Measurements from ENCODE around the gene TSPAN16.
"Not testable (repeated sequence)": the region's sequence is repeated elsewhere in the genome, so short reads cannot be mapped to it uniquely, and the experiment has no call there.

The TSPAN16 gene

DNA sequence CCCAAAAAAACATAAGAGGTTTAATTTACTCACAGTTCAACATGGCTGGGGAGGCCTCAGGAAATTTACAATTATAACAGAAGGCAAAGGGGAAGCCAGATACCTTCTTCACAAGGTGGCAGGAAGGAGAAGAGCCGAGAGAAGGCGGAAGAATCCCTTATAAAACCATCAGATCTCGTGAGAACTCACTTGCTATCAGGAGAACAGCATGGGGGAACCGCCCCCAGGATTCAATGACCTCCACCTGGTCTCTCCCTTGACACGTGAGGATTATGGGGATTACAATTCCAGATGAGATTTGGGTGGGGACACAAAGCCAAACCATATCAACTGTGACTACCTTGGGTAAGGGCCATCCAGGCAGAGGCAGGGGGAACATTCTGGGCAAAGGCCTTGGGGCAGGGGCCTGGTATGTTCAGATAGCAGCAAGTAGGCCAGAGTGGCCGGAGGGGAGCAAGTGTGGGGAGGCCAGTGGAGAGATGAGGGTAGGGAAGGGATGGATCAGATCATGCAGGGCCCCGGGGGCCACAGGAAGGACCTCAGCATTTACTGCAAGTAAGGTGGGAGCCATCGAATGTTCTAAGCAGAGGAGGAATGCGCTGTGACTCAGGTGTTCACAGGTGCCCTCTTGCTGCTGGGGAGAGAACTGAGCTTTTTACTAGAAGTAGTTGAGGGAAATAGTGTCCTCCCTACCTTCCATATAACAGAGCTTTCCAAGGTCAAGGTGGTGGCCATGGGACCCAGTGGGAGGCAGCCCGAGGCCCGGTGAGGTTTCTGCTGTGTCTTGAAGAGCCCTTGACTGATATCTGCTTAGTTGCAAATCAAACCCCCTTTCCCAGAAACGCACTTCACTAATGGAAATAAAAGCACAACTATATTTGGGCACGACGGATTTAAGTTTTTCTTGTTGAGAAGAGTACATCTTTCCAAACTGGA is 25.5 kb downstream of the TSPAN16 start:
- DNase-seq, result no peak

DNA sequence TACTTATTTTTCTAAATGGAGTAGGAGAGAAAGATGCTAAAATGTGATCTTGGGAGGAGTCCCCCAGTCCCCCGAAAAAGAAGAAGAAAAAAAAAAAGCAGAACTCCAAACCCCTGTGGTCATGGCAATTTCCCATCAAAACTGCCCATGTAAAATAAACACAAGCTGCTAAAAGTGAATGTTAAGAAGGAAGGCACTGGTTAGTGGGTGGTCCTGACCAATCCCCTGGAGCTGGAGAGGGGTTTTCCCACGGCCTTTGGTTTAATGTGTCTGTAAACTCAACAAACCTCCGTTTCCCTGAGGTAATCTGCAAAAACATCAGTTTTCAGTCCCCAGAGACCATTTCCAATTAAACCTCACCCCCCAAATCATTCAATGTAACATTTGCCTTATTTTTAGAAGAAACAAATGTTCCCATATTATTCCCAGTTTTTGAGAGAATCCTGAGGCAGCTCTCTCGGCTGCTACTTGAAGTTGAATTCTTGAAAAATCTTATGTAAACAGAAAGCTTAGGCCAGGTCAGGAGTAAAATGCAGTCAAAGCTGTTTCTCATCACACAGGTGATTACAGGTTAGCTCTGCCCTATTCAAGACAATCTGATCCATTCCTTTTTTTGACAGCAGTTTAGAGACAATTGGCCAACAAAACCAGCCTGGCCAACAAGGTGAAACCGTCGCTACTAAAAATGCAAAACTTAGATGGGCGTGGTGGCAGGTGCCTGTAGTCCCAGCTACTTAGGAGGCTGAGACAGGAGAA is 26.5 kb downstream of the TSPAN16 start:
- DNase-seq, result no peak

DNA sequence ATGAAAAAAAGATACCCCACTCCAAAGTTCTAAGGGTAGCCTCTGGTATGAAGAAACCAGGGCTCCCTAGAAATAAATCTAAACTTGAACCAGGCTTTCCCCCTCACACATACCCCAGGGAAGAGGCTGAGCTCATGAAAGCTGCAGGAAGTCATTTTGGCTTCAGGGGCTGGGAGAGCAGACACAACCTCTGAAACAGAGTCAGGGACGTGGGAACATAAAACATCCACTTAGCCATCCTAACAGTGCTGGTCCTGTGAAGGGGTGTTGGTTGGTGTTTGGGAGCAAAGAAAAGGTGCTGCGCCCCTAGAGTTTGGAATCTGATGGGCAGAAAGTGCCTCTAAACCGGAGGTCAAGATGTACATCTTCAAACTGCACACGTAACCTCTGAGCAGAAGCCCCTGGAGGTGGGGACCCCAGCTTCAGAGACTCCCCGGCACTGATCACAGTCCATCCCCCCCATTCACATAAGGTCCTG is 27.7 kb downstream of the TSPAN16 start:
- DNase-seq, result no peak

DNA sequence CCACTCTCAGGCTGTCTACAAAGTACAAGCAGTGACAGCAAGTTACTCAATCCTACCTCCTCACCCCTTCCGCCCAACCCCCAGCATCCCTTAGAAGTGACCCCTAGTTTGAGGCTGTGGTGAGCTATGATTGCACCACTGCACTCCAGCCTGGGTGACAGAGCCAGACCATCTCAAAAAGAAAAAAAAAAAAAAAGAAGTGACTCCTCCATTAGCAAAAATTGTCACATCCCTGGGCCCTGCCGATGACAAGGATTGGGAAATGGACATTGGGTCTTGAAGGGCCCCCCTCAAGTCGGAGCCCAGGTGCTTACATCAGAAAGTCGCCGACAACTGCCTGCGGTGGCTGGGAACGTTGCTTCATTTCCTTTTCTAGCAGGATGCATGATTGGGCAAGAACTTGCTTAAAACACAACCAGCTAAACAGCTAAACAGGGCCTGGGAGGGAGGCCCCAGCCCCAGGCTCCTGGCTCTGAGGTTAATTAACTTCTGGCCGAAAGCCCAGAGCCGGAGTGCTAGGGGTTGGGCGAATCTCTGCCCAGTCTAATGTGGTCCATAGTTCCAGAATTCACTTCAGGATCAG is 28.2 kb downstream of the TSPAN16 start:
- DNase-seq, result peak; percentile 53 to 81

DNA sequence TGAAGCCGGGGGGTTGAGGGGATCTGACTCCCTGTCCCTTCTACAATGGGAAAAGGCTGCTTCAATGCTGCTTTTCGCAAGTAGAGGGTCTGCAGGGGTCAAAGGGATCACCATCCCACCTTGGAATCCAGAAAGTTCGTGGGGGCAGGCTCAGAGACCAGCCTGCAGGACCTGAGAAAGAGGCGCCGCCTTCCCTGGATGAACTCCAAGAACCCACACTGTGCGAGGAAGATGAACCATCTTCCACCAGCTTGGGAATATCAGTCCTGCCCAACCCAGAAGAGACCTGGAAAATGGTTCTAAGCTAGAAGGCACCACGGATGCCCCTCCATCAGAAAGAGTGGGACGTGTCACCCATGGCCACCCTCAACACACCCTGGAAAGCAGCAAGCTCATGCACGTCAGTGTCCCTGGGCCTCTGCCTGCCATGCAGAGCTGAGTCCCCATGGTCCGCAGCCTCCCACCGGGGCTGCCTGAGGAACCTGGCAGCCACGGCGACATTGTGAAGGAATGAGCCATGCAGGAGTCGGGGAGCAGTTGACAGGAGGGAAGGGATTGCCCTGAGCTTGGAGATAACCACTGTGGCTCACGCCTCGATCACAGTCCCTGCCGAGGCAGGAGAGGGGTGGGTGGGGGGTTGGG is 28.9 kb downstream of the TSPAN16 start:
- DNase-seq, result no peak

DNA sequence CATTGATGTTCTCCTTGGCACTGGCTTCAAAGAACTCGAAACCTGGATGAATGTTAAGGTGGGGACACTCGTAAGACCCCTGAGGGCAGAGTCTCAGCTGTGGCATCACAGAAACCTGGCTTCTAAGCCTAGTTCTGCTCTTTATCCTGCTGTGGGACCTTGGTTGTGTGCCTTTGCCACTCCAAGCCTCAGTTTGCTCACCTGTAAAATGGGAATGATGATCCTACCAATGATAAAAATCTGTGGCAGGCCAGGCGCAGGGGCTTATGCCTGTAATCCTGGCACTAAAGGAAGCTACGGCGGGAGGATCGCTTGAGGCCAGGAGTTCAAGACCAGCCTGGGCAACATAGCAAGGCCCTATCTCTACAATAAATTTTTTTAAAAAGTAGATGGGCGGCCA is 29.6 kb downstream of the TSPAN16 start:
- DNase-seq, result no peak

DNA sequence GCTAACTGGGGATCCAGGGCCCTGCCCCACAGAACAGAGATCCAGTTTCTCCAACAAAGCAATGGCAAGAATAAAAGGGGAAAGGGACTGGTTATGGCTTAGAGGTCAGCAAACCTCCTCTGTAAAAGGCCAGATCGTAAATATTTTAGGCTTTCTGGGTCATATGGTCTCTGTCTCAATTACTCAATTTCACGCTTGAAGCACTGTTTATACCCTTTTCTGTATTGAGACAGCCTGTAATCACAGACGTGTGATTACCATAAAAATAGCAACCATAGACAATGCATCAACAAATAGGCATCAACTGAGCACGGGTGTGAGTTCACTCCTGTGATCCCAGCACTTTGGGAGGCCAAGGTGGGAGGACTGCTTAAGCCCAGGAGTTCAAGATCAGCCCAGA is 34.2 kb downstream of the TSPAN16 start:
- DNase-seq, result no peak

DNA sequence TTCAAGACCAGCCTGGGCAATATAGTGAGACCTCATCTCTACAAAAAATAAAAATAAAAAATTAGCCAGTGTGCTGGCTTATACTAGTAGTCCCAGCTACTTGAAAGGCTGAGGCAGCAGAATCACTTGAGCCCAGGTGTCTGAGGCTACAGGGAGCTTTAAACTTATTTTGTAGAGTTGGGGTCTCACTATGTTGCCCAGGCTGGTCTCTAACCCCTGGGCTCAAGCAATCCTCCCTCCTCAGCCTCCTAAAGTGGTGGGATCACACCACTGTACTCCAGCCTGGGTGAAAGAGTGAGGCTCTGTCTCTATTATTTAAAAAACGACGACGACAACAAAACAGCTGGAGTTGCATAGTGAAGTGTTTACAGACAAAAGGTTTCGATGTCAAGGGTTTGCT is 35.5 kb downstream of the TSPAN16 start:
- no peak for DNase-seq

DNA sequence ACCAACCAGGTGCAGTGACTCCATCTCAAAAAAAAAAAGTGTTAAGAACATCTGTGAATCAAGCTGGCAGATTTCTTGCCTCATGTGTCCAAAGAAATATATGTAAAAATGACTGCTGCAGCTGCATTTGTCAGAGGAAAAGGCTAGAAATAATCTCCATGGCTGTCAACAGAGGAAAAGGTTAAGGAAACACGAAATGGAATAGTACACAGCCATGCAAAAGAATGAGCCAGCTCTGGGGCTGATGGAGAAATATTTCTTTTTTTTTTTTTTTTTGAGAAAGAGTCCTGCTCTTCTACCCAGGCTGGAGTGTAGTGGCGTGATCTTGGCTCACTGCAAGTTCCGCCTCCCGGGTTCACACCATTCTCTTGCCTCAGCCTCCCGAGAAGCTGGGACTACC is 36.9 kb downstream of the TSPAN16 start:
- no peak for DNase-seq

DNA sequence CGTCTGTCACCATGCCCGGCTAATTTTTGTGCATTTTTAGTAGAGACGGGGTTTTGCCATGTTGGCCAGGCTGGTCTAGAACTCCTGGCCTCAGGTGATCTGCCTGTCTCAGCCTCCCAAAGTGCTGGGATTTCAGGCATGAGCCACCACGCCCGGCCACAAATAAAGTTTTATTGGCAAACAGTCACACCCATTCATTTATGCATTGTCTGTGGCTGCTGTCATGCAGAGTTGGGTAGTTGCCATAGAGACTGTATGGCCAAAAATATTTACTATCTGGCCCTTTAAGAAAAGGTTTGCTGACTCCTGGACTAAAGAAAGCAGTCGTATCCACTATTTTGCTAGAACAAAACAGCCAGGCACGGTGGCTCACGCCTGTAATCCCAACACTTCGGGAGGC is 37.9 kb downstream of the TSPAN16 start:
- peak in 1 of 2 experiments; percentile 35 for DNase-seq

DNA sequence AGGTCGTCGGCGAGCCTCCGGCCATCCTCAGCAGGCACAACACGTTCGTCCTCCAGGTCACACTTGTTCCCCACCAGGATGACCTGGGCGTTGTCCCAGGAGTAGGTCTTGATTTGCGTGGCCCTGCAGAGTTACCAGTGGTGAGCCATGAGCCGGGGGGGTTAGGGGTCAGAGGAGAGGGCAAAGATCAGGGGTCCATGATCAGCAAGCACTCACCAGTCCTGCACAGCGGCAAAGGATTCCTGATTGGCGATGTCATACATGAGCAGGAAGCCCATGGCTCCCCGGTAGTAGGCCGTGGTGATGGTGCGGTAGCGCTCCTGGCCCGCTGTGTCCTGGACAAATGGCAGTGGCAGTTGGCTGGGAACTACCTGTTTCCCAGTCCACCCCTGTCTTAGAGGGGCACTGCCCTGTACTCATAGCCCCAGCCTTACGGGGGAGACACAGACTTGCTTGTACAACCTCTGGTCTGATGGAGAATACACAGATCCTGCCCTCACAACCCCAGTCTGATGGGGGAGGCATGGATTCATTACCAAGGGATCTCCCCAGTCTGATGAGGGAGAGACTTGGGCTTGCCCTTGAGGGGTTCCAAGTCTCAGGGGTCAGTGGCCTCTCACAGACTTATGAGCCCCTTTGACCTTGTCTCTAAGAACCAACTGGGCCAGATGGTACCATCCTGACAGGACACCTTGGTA is 39.6 kb downstream of the TSPAN16 start:
- no peak for DNase-seq

DNA sequence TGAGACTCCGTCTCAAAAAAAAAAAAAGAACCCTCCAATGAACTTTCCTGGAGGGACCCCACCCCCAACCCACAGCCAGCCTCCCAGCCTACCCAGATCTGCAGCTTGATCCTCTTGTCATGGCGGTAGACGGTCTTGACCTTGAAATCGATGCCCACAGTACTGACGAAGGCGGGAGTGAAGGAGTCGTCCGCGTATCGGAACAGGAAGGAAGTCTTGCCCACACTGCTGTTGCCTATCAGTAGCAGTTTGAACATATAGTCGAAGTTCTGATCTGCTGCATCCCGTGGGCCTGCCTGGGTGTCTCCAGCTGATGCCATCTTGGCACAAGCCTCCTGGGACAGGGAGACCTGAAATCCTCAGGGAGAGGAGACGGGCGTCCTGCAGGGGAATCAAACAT is 41.1 kb downstream of the TSPAN16 start:
- no peak for DNase-seq

DNA sequence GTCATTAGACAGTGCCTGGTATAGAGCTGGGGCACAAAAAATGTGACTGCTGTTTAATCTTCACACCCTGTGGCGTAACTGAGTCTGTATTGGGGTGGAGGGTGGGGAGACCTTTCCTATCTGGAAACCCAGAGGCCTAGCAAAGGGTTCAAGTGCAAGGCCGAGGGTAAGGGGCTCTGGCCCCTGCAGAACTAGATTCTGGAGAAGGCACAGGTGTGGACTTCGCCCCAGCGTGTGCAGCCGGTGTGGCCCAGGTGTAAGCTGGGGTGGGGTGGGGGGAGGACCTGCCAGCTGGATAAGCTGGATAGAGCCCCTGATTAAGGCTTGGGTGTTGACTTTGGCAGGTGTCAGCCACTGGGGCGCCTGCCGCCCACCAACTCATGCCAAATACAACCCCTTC is 42.2 kb downstream of the TSPAN16 start:
- no peak for DNase-seq

DNA sequence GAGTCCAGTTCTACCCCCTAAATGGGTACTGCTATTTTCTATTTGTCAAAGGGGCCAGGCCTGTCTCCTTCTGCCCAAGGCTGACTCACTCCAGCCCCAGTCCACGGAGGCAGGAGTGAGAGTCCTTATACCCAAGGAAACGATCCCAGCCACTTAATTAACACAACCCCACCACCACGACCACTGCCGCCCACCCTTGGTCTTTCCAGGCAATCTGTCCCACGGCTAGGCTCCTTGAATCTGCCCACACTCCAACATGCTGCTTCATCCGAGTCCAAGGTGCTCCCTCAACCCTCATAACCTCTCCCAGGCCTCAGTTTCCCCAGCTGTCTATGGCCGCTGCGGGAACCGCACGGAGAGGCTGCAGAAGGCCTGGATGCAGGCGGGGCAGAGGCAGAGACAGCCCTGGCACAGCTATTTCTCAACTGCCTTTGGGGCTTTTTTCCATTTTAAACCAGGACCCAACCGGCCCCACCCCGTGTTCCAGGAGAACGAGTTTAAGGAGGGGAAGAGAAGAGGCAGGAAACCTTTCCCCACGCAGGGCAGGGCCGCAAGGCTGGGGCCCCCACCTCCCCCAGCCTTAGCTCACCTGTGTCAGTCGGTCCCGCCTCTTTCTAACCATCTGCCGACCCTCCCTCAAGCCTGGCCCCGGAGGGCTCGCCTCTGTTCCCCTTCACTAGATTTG is 42.8 kb downstream of the TSPAN16 start:
- DNase-seq, result no peak

DNA sequence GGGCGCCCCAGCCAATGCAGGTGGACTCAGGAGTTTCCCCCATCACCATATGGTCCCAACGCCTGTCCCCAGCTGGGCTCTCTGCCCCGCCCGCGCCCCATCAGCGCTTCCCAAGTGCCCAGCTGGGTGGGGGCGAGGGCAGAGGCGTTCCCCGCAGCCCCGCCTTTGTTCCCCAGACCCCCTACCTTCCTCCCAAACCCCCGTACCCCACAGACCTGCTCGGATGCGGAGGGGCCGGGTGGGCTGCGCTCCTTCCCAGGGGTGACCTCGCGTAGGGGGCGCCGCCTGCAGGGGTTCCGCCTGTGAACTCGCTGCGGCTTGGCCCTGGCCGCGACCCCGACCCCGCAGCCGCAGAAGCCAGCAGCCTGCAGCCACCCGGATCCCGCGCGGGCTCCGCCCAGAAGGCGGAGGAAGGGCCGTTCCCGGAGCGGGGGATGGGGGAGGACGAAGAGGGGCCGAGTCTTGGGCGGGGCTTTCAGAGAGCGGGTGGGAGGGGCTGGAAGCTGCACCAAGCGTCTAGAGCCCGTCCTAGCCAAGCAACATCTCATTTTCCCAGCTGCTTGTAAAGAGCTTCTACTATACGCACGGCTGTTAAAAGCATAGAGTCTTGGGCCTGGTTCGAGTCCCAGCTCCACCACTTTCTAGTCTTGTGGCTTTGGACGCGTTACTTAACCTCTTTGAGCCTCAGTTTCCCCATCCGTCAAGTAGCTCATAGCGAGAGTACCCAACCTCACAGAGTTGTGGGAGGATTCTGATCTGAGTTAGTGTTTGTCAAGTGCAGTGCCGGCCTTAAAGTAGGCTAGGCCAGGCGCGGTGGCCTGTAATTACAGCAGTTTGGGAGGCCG is 43.5 kb downstream of the TSPAN16 start, which contains the start of gene RAB3D:
TSS of gene RAB3D (minus strand) at position 404 of the 845 bp plus-strand sequence. CDS start 2,258 bp downstream, outside the sequence.
- DNase-seq, result peak; percentile 55 to 88

DNA sequence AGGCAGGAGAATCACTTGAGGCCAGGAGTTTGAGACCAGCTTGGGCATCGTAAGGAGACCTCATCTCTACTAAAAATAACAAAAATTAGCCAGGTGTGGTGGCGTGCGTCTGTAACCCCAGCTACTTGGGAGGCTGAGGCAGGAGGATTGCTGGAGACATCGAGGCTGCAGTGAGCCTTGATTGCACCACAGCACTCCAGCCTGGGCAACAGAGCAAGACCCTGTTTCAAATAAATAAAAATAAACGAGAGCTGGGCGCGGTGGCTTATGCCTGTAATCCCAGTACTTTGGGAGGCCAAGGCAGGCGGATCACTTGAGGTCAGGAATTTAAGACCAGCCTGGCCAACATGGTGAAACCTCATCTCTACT is 44.1 kb downstream of the TSPAN16 start:
- not testable (repeated sequence) for DNase-seq

DNA sequence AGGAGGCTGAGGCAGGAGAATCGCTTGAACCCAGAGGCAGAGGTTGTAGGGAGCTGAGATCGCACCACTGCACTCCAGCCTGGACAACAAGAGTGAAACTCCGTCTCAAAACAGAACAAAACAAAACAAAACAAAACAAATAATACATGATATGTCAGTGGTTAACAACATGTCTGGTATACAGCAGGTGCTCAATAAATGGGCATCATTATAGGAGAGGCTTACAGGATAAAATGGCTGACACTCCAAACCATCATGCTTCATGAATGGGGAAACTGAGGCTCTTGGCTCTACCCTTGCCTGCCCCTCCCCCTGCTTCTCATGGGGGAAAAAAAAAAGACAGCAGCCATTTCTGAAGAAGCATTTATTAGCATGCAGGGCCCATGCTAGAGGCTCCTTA is 46.5 kb downstream of the TSPAN16 start:
- DNase-seq, result no peak

DNA sequence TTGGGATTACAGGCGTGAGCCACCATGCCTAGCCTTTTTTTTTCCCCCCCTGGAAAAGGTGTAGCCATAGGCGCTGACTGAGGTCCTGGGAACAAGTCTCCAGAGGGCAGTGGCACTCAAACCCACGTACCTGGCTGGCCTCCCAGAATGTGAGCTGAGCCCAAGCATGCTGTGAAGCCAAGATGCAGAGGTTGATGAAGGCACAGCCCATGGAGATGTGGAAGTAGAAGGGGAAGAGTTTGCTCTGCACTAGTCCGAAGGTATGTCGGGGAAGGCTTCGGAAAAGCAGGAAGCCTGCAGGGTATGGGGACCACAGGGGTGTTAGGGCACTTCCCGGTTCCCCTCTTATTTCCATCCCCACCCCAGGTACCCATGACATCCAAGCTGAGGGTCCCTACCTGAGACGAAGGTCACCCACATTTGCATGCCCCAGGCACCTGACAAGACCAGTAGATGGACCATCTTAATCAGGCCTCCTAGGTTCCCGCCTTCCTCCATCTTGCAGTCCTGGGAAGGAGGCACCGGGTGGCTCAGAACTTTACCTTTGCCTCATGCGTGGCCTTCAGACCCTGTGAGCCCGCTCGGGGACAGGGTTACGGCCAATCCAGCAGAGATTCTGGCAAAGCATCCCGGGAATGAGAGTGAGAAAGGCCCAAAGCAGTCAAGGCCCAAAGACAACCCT is 49.3 kb downstream of the TSPAN16 start:
- peak in 1 of 2 experiments; percentile 39 for DNase-seq

DNA sequence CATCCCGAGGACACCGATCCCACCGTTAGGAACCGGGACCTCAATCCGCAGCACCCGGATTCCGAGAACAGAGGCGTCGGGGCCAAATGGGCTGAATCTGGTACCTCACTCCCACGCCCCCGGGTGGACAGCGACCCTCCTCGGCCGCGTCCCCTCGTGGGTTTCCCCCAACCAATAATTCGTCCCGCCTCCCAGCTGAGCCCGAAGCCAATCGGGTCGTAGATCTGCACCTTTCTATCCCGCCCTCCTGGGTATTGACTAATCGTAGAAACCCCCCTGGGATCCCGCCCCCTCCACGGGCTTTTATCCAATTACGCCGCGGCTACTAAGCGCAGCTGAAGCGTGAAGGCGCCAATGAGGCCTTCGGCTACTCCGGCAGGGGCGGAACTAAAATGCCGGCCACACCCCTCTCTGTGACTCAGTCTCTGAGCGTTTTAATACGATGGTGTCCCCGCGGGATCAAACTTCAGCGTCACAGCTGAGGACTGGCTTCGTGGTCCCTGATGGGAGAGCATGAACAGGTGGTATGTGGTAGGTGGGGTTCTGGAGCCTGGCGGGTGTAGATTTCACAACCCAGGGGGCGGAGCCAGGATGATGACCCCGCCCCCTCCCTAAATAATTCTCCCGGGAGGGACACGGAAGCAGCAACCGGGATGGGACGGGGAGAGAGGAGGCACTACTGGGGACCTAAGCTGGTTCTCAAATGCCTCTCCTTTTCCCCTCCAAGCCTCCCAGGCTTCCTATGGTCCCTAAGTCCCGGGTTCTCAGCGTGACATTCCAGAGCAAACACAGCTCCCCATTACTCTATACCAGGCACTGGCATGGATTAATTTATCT is 50.4 kb downstream of the TSPAN16 start, which contains the start of the genes CCDC159 and TMEM205:
TSS of gene CCDC159 (plus strand) at position 416 of the 837 bp plus-strand sequence. CDS start at position 504, 88 bp downstream.
TSS of gene TMEM205 (minus strand) at position 165 of the 837 bp plus-strand sequence. CDS start 649 bp downstream, outside the sequence.
- peak; percentile 98 to 99 for DNase-seq

Measured in SW 1271 (cell line).